B cell (primary cell): ENCODE results near the gene LSS. TPM values are rescaled to one million over a fixed set of nuclear protein-coding genes. Genes with fewer than 3 reads are reported as not detected.

ENCODE experiments used
- ATAC-seq: fragments of 200-7000 bp; cut with Tn5 transposase; one replicate; pipeline ENCODE4 v1.10.0; 2021; ENCODE audit warnings: low read depth, mild to moderate bottlenecking, moderate number of reproducible peaks, moderate library complexity
- CTCF ChIA-PET: fragments of 350-600 bp; sonication (Branson Sonifier 250); formaldehyde crosslinking; loops from one replicate; lab custom pipeline; 2021; ENCODE audit warnings: antibody characterized with exemption, inconsistent platforms; lab: Charles Lee
- POLR2A ChIA-PET: fragments of 350-600 bp; sonication (Branson Sonifier 250); formaldehyde crosslinking; loops from one replicate; lab custom pipeline; 2021; ENCODE audit warnings: antibody characterized with exemption; lab: Charles Lee
- DNase-seq: peaks from one replicate; pipeline ENCODE4 v3.0.0; 2013
- H2AFZ ChIP-seq: 2 replicates; pipeline ENCODE4 v1.6.1; 2012; ENCODE audit warnings: mild to moderate bottlenecking, low read depth, low read length; ENCODE audit not compliant: insufficient read depth, poor library complexity, severe bottlenecking
- H3K27ac ChIP-seq, 2 donors: 1 replicate in 1 of 2; 2 replicates in 1 of 2; pipeline ENCODE4 v1.5.1; 2012 to 2013; ENCODE audit warnings: low read length in 2 of 2, mild to moderate bottlenecking in 2 of 2, moderate library complexity in 1 of 2
- H3K27me3 ChIP-seq, 4 experiments: fragments of 200-600 bp in 1 of 4; sonication (generic) in 1 of 4; replicated peaks in 1 of 4; 1 replicate in 2 of 4; 2 replicates in 2 of 4; pipeline versions ENCODE4 v1.6.1 to v1.7.0; 2013 to 2016; ENCODE audit warnings: low read length in 3 of 4, mild to moderate bottlenecking in 2 of 4, mixed read lengths in 1 of 4, moderate library complexity in 1 of 4; ENCODE audit not compliant: insufficient read depth in 4 of 4, control insufficient read depth in 3 of 4; ENCODE audit errors: control extremely low read depth in 1 of 4
- H3K36me3 ChIP-seq, 2 experiments: replicated peaks in 1 of 2; 1 replicate in 1 of 2; 2 replicates in 1 of 2; pipeline versions ENCODE4 v1.6.1 to v1.7.1; 2013; ENCODE audit warnings: low read length in 1 of 2; ENCODE audit not compliant: insufficient read depth in 2 of 2, control insufficient read depth in 1 of 2; ENCODE audit errors: control extremely low read depth in 1 of 2, extremely low read depth in 1 of 2
- H3K4me1 ChIP-seq, 2 donors: fragments of 200-600 bp in 1 of 2; sonication (generic) in 1 of 2; 1 replicate in 1 of 2; 2 replicates in 1 of 2; pipeline versions ENCODE4 v1.5.1 to v1.6.1; 2013 to 2017; ENCODE audit warnings: low read length in 2 of 2; ENCODE audit not compliant: control insufficient read depth in 2 of 2, insufficient read depth in 2 of 2
- H3K4me2 ChIP-seq: replicated peaks from 2 replicates; pipeline ENCODE3; 2012; ENCODE audit warnings: mild to moderate bottlenecking, low read depth, low read length; ENCODE audit not compliant: poor library complexity, severe bottlenecking
- H3K4me3 ChIP-seq, 5 experiments: fragments of 200-600 bp in 1 of 5; sonication (generic) in 1 of 5; 1 replicate in 3 of 5; 2 replicates in 2 of 5; pipeline versions ENCODE4 v1.5.1 to v1.7.0; 2011 to 2016; ENCODE audit warnings: low read length in 4 of 5, mild to moderate bottlenecking in 4 of 5, low read depth in 2 of 5, control low read depth in 1 of 5, moderate library complexity in 1 of 5; ENCODE audit not compliant: insufficient read depth in 1 of 5; ENCODE audit errors: control extremely low read depth in 1 of 5, extremely low read depth in 1 of 5
- H3K79me2 ChIP-seq: fragments of 200-600 bp; sonication (generic); one replicate; pipeline ENCODE4 v1.6.0; 2016; ENCODE audit warnings: low read length; ENCODE audit not compliant: control insufficient read depth, insufficient read depth
- H3K9ac ChIP-seq: fragments of 200-600 bp; sonication (generic); 2 replicates; pipeline ENCODE4 v1.6.1; 2017; ENCODE audit warnings: mild to moderate bottlenecking, low read length, moderate library complexity
- H3K9me3 ChIP-seq, 3 donors: one replicate each; pipeline versions ENCODE4 v1.6.1 to v1.7.1; 2013; ENCODE audit warnings: low read length in 2 of 3; ENCODE audit not compliant: control insufficient read depth in 2 of 3, insufficient read depth in 1 of 3; ENCODE audit errors: control extremely low read depth in 1 of 3
- H4K20me1 ChIP-seq: 2 replicates; pipeline ENCODE4 v1.6.0; 2012; ENCODE audit warnings: mild to moderate bottlenecking, low read length; ENCODE audit not compliant: insufficient read depth, control insufficient read depth, poor library complexity, severe bottlenecking
- H3K27ac Mint-ChIP-seq: one replicate; pipeline ENCODE4 v1.8.0; 2021; ENCODE audit warnings: mixed read lengths
- H3K27me3 Mint-ChIP-seq: one replicate; pipeline ENCODE4 v1.8.0; 2021; ENCODE audit warnings: mixed read lengths
- H3K4me1 Mint-ChIP-seq: one replicate; pipeline ENCODE4 v1.8.0; 2021; ENCODE audit warnings: mixed read lengths
- H3K4me3 Mint-ChIP-seq: one replicate; pipeline ENCODE4 v1.8.0; 2021; ENCODE audit warnings: mixed read lengths
- H3K9me3 Mint-ChIP-seq: one replicate; pipeline ENCODE4 v1.8.0; 2022; ENCODE audit warnings: mixed read lengths; ENCODE audit not compliant: insufficient read depth
- EZH2 ChIP-seq: IDR thresholded peaks from 2 replicates; pipeline ENCODE4 v1.6.1; 2012; ENCODE audit warnings: borderline replicate concordance, low read depth, mild to moderate bottlenecking, moderate library complexity, low read length; ENCODE audit not compliant: insufficient read depth, poor library complexity, severe bottlenecking
- WGBS: methylation state at CpG from one replicate; pipeline ENCODE4 v1.1.5; 2013; ENCODE audit warnings: missing lambda C conversion rate; ENCODE audit not compliant: insufficient coverage; 5-methylcytosine and 5-hydroxymethylcytosine counted together
- intact Hi-C: fragments of 100-400 bp; cut with micrococcal nuclease; formaldehyde crosslinking; loops from one replicate; pipeline ENCODE4 v1.10.0; 2022
- polyA plus RNA-seq: library from polyadenylated mRNA; depleted of rRNA; stranded (reverse); fragments of >200 nt; gene quantifications from 2 replicates; pipeline ENCODE4 v1.2.3, GENCODE V29; 2012
- total RNA-seq, 2 donors: library from RNA; stranded (reverse); fragments of 120-200 nt in 1 of 2; gene quantifications; 1 replicate in 1 of 2; 2 replicates in 1 of 2; pipeline versions ENCODE4 v1.2.3 to v1.2.4, GENCODE V29; 2013 to 2022
- TF ChIP-seq, protein P1 (sequence below): fragments of 200-600 bp; IDR thresholded peaks from one replicate; pipeline ENCODE4 v1.8.0; 2022; ENCODE audit warnings: antibody characterized with exemption, mild to moderate bottlenecking

The LSS gene
- total and polyA plus RNA-seq, 2 donors (not counting 1 experiment from before 2014, with no cell fraction given): 30.2 to 58.1 TPM

DNA sequence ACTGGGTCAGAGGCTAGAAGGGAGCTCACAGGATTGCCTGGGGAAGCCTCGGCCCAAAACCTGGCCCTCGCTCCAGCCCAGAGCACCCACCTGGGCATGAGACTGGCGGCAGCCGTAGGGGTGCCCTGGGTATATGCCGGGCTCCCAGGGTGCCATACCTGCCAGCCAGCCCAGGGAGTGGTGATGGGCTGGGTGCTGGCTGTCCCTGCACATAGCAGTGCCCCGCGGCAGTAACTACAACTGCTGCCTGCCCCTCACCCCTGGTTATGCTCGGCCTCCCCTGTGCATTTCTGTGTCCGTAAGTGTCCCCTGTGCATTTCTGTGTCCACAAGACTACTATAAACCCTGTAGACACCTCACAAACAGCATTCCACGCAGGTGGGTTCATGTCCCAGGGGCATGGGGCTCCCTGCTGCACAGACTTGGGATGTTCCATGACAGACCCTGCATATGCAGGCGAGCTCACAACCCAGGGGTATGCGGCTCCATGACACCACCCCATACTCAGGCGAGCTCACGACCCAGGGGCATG is 38.5 kb downstream of the LSS start:
- Mint-ChIP-seq H3K9me3 (no peaks in the 10 kb centered on the region), H3K27me3 (no peaks in the 10 kb centered on the region), H3K4me1 (peaks cover 3% of the 10 kb centered on the region), H3K4me3 (no peak overlapping the region), H3K27ac (no peak overlapping the region)
- H4K20me1 ChIP-seq: no peaks in the 10 kb centered on the region
- no peak overlapping the region for H3K4me3 ChIP-seq
- H3K4me2 ChIP-seq: no peak overlapping the region
- DNase-seq: peak; percentile 2
- 97% methylated on average over 14 of the region's 14 CpGs for WGBS
- H3K79me2 ChIP-seq: no peaks in the 10 kb centered on the region
- TF ChIP-seq, protein P1, sequence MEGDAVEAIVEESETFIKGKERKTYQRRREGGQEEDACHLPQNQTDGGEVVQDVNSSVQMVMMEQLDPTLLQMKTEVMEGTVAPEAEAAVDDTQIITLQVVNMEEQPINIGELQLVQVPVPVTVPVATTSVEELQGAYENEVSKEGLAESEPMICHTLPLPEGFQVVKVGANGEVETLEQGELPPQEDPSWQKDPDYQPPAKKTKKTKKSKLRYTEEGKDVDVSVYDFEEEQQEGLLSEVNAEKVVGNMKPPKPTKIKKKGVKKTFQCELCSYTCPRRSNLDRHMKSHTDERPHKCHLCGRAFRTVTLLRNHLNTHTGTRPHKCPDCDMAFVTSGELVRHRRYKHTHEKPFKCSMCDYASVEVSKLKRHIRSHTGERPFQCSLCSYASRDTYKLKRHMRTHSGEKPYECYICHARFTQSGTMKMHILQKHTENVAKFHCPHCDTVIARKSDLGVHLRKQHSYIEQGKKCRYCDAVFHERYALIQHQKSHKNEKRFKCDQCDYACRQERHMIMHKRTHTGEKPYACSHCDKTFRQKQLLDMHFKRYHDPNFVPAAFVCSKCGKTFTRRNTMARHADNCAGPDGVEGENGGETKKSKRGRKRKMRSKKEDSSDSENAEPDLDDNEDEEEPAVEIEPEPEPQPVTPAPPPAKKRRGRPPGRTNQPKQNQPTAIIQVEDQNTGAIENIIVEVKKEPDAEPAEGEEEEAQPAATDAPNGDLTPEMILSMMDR: no peak
- TF ChIP-seq EZH2: no peak
- no peaks in the 10 kb centered on the region for H3K27me3 ChIP-seq
- H3K9me3 ChIP-seq: no peaks in the 10 kb centered on the region
- intact Hi-C loops: no loop called here
- CTCF ChIA-PET: no interaction called here
- peaks cover 0 to 8% of the 10 kb centered on the region in 2 donors for H3K4me1 ChIP-seq
- H2AFZ ChIP-seq: no peak overlapping the region
- POLR2A ChIA-PET: no interaction called here
- H3K9ac ChIP-seq: no peak overlapping the region
- no peak overlapping the region for H3K27ac ChIP-seq
- ATAC-seq: no peak
- peaks cover 0 to 8% of the 10 kb centered on the region in 2 experiments for H3K36me3 ChIP-seq

DNA sequence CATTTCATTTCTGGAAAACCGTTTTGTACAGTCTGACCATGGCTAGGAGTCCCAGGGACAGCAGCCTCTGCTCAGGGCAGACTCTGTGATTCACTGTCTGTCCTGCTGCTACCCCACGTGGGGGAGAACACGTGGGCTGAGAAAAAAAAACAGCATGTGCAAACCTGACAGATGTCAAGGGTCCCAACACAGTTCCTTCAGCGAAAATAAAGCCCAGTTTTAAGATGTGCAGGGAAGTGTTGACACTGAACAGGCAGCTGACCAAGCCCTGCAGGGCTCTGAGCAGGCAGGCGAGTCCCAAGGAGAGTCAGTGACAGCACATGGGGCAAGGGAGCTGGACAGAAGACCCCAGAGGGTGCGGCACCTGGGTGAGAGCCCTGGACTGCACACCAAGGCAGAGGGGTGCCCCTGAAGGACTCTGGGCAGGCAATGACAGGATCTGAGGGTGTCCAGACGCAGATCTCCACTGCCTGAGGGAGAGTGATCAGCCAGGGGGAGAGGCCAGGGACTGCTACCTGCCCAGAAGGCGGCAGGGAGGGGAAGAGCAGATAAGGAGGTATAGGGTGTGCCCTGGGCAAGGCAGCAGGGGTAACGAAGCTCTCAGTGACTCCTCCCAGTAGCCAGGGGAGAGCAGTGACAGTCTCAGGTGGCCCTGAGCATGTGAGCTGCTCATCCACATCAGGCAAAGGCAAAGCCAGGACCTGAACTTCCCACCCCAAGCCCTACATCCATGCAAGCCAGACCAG is 39.2 kb downstream of the LSS start:
- H3K4me3 Mint-ChIP-seq: no peak overlapping the region
- H3K27ac ChIP-seq: no peak overlapping the region
- H3K9me3 Mint-ChIP-seq: no peaks in the 10 kb centered on the region
- ChIA-PET POLR2A (no interaction called here), CTCF (no interaction called here)
- DNase-seq (peak; percentile 7), ATAC-seq (no peak)
- no peaks in the 10 kb centered on the region for H3K27me3 Mint-ChIP-seq
- H4K20me1 ChIP-seq: no peaks in the 10 kb centered on the region
- H3K9me3 ChIP-seq: no peaks in the 10 kb centered on the region
- 94% methylated on average over 9 of the region's 9 CpGs for WGBS
- no peak overlapping the region for H2AFZ ChIP-seq
- no peak overlapping the region for H3K9ac ChIP-seq
- H3K27me3 ChIP-seq: no peaks in the 10 kb centered on the region
- peaks cover 0 to 8% of the 10 kb centered on the region in 2 experiments for H3K36me3 ChIP-seq
- intact Hi-C loops: no loop called here
- H3K4me3 ChIP-seq: no peak overlapping the region
- TF ChIP-seq, protein P1: no peak
- TF ChIP-seq EZH2: no peak
- no peaks in the 10 kb centered on the region for H3K79me2 ChIP-seq
- H3K4me2 ChIP-seq: no peak overlapping the region
- H3K27ac Mint-ChIP-seq: no peak overlapping the region
- H3K4me1 Mint-ChIP-seq: peaks cover 6% of the 10 kb centered on the region
- peaks cover 0 to 8% of the 10 kb centered on the region in 2 donors for H3K4me1 ChIP-seq
